HL-60 (cell line): Measurements from ENCODE around the gene UTP3.
"Not testable (repeated sequence)": the region's sequence is repeated elsewhere in the genome, so short reads cannot be mapped to it uniquely, and the experiment has no call there.

Experiments
- POLR2AphosphoS5 ChIP-seq: IDR thresholded peaks from 2 replicates; pipeline ENCODE4 v1.6.1; 2012; ENCODE audit warnings: low read depth
- TF ChIP-seq, protein P1 (sequence below): IDR thresholded peaks from one replicate; pipeline ENCODE4 v1.5.1; 2011; ENCODE audit warnings: low read length, control low read depth, inconsistent platforms; ENCODE audit not compliant: insufficient read depth

DNA sequence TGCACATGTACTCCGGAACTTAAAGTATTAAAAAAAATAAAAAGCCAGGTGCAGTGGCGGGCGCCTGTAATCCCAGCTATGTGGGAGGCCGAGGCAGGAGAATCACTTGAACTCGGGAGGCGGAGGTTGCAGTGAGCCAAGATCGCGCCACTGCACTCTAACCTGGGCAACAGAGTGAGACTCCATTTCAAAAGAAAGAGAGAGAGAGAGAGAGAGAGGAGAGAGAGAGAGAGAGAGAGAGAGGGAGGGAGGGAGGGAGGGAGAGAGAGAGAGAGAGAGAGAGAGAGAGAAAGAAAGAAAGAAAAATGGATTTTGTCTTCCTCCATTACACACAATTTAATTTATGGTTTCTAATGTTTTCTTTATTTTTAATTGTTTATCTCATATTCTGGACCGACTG, 44.5 kb downstream of the UTP3 start:
- TF ChIP-seq, protein P1, sequence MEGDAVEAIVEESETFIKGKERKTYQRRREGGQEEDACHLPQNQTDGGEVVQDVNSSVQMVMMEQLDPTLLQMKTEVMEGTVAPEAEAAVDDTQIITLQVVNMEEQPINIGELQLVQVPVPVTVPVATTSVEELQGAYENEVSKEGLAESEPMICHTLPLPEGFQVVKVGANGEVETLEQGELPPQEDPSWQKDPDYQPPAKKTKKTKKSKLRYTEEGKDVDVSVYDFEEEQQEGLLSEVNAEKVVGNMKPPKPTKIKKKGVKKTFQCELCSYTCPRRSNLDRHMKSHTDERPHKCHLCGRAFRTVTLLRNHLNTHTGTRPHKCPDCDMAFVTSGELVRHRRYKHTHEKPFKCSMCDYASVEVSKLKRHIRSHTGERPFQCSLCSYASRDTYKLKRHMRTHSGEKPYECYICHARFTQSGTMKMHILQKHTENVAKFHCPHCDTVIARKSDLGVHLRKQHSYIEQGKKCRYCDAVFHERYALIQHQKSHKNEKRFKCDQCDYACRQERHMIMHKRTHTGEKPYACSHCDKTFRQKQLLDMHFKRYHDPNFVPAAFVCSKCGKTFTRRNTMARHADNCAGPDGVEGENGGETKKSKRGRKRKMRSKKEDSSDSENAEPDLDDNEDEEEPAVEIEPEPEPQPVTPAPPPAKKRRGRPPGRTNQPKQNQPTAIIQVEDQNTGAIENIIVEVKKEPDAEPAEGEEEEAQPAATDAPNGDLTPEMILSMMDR, result not testable (repeated sequence)
- TF ChIP-seq POLR2AphosphoS5, result not testable (repeated sequence)
